Hematopoietic multipotent progenitor cell (in vitro differentiated cells): ENCODE measurements around the gene CHRNA1. TPM values are rescaled to one million over a fixed set of nuclear protein-coding genes. Genes with fewer than 3 reads are reported as not detected.

ENCODE experiments used
- DNase-seq, 3 donors: peaks; one replicate each; pipeline ENCODE4 v3.0.0-alpha.2; 2011 to 2015; ENCODE audit warnings: low read depth in 2 of 3, low spot score in 2 of 3
- total RNA-seq: library from RNA; depleted of rRNA; stranded (reverse); fragments of >200 nt; gene quantifications from one replicate; pipeline ENCODE4 v1.2.3, GENCODE V29; 2012

Gene CHRNA1
- total RNA-seq, 1 donor = not detected

GRCh38 chr2:174784909-174785308, 20.6 kb upstream of the CHRNA1 start:
- DNase-seq = no peak

- no peak for DNase-seq
Observed at GRCh38 chr2:174784316-174784715, 20.0 kb upstream of the CHRNA1 start.

GRCh38 chr2:174781996-174782395, 17.7 kb upstream of the CHRNA1 start:
- no peak for DNase-seq

DNA sequence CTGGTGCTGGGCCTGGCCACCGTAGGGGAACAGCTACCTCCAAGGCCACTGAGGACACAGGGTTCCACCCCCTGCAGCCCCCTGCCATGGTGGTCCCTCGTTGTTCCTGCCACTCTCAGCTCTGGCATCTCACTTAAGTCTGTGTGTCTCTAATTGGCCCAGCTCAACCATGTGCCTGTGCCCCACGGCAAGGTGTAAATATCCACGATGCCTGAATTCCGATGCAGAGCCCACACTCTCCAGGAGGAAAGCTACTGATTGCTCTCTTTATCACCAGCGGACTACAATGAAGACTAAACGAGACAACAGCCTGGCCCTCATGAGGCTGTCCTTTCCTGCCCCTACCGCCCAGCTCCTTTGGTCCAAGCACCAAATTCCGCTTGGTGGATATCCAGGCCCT, 17.0 kb upstream of the CHRNA1 start:
- DNase-seq = no peak

DNA sequence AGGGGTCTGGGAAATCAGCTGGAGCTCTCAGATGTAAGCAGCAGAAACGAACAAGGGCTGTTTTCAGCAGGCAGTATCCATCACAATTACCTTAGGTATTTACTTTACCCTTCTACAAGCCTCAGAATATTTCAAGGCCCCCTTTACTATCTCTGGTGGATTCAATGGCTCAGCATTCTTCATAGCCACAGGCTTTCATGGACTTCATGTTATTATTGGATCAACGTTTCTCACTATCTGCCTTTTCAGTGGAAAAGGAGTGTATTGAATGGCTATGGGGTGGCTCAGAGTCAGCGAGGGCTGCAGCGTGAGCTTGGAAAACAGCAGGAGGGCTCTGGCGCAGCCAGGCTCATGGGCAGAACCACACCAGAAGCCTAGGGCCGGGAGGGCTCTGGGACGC, 16.6 kb upstream of the CHRNA1 start:
- DNase-seq = no peak

DNA sequence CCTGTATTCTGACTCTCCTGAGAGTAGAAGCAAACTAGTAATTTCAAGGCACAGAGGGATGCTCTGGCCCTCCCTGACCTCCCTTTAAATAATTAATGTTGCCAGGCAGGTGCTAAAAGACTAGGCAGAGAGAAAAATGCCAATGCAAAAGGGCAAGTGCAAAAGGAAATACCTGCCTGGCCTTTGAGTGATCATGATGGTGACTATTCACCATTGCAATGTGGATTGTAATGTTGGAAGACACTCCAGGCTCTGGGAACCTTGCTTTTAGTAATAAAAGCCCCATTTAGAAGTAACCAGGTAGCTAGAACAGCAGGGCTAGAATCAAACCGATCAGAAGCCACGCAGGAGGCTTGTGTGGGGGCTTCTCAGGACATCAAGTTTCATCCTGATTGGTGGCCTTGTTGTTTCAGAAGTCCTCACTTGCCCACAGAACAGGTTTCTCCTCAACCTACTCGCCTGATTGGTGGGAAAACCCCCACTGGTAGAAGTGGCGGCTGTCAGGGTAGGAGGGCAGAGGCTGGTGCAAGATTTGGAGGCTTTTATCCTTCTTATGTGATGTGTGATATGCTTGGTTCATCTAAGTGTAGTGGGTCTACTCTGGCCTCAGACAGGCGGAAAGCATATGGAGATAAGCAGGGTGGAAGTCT, 16.0 kb upstream of the CHRNA1 start:
- no peak for DNase-seq

DNA sequence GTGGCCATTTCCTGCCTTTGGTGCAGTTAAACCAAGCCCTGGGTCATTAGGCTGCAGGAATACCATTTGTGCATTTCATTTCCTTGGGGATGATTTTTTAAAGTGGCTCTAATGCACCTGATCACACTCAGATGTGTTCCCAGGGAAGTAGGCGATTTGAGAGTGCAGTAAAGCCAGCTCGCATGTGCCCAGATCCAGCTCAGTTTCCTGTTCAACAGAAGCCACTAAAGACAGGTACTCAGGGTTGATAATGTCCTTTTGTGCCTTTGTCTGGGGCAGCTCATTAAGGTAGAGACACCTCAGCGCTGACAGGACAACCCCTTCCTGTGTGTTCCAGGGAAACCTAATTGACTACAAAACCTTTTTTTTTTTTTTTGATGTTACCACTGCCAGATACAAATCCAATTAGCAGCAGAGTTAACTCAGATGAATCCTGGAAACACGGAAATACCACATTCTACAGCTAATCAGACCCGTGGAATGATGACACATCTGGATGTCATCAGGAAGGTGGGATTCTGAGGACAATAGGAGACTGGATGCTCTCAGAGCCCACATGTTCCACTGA, 15.2 kb upstream of the CHRNA1 start:
- no peak for DNase-seq

DNA sequence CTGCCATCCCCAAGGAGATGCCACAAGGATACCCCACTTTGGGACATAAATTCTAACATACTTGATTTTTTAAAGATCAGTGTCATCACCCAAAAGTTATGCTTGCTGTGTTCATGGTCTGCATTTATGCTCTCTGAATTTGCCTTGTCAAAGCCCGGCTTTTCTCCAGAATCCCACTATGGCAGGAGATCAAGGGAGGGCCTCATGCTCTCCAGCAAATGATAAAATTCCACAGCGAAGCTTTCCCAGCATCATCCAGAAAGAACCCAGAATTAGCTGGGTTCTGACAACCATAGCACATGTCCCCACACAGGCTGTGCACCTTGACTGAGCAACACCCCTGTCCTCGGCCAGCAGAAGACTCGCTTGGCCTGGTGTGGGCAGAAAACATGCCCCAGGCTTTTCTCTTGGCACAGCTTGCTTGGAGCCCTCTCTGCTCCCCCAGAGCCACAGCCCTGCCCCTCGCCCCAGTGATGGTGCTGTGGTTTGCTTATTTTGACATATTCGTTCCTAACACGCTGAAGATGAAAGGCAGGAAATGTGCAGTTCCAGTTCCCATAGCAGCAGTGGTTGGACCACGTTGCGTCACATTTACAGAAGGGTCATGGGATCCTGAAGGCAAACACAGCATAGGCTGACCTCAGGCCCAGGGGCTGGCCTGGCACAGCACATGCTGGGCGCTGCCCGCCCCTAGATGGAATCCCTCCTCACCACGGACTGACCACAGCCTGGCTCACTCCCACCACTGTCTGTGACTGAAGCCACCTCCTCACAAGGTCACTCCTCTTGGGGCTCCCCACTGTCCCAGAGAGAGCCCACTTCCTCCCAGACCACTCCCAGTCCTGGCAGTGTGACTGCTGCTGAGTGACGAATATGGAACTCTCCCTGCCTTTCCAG, 14.1 kb upstream of the CHRNA1 start:
- DNase-seq = peak; percentile 68 to 87 (median 70)

DNA sequence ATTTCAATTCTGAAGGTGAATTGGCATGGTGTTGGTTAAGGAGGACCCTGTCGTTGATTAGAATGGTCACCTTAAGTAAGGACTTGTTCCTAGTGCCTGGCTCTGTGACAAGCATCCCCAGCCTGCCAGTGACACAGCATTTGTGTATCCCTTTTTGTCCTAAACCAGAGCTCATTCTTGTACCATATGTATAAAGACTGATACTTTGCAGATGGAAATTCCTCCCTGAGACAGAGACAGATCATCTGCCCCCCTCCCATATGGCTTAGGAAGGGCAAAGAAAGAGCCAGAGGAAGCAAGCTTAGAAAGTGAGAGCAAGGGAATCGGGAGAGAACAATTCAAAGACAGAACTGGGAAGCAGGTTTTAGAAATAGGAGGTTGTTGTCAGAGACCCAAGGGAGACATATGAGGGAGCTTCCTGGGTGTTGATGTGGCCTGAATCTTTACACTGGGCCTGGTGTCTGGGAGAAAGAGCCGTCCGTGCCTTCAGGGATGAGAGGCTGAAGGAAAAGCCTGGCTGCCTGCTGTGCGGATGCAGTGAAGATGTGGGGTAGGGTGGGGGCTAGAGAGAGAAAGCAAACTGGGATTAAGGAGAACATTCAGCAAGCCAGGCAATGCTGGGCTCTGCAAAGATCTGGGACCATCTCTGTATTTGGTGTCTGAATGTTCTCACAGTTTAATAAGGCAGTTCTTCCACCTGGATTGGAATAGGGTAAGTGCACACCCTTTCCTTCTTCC, 13.2 kb upstream of the CHRNA1 start:
- DNase-seq = no peak

DNA sequence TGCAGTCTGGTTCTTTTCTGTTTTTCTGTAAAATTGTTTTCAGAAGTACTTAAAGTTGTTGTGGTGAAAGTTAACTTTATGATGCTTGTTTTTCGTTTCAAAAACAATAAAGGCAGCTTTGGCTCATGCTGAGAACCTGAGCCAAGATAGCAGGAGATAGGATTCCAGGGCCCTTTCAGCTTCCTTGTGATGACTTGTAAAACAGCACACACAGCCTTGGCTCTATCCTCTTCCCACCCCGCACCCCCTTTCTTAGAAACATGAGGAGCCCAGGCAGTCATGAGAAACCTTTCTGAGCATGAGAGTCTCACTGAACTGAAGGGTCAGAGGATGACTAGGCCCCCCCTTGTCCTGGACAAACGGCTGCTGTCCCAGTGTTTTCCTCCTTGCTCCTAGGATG, 12.4 kb upstream of the CHRNA1 start:
- DNase-seq = no peak

GRCh38 chr2:174776223-174776622, 12.0 kb upstream of the CHRNA1 start:
- DNase-seq = peak in 1 of 3 donors; percentile 31

GRCh38 chr2:174775571-174775980, 11.3 kb upstream of the CHRNA1 start:
- DNase-seq = no peak

- no peak for DNase-seq
Observed at GRCh38 chr2:174774886-174775285, 10.6 kb upstream of the CHRNA1 start.

GRCh38 chr2:174773215-174773614, 8.9 kb upstream of the CHRNA1 start:
- no peak for DNase-seq

GRCh38 chr2:174772472-174772801, 8.2 kb upstream of the CHRNA1 start:
- DNase-seq = no peak

GRCh38 chr2:174771631-174772471, 7.6 kb upstream of the CHRNA1 start:
- DNase-seq = peak in 2 of 3 donors; percentile 48 to 73

DNA sequence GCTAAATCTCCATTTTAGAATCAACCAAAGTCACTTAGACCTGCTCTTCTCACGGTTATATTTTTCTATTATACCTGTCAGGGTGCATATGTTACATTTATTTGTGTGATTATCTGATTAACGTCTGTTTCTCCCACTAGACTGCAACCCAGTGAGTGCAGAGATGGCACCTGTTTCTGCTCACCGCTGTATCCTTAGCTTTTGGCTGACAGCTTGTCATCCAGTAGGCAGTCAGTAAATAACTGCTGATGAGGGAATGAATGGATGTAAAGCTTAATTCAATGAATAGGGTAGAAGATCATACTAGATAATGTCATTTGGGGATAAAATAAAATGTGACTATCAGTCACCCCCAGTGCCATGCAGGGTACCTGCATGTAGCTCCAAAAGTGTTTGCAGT, 6.9 kb upstream of the CHRNA1 start:
- no peak for DNase-seq

DNA sequence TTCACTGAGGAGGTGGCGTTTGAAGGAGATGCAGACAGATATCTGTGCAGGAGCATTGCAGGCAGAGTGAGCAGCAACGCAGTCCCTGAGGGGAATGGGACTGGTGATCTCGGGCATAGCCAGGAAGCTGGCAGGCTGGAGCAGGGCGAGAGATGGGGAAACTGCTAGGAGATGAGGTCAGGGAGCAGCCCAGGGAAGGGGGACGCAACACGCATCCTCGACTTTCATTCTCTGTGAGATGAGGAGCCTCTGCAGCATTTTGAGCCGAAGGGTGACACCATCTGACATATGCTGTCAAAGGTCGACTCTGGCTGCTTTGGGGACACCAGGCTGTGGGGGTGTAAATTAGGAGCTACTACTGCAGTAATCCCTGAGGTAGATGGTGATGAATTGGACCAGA, 4.3 kb upstream of the CHRNA1 start:
- no peak for DNase-seq

- DNase-seq = no peak
Observed at GRCh38 chr2:174766271-174766670, 2.0 kb upstream of the CHRNA1 start.

GRCh38 chr2:174765576-174765975, 1.3 kb upstream of the CHRNA1 start:
- DNase-seq = no peak
